SU-DHL-6 (cell line): ENCODE measurements around the gene KRTAP10-4.
"Not testable (repeated sequence)": the region's sequence is repeated elsewhere in the genome, so short reads cannot be mapped to it uniquely, and the experiment has no call there.

Source experiments
- EZH2phosphoT487 ChIP-seq: fragments of 200-600 bp; sonication (generic), shearing (Covaris generic); conservative IDR thresholded peaks from 2 replicates; pipeline ENCODE4 v1.6.1; 2018; ENCODE audit warnings: mild to moderate bottlenecking, antibody characterized with exemption, low read length, moderate library complexity, mixed read lengths
- TF ChIP-seq, protein P1 (sequence below): fragments of 200-600 bp; sonication (generic); IDR thresholded peaks from one replicate; pipeline ENCODE4 v1.5.1; 2017; ENCODE audit warnings: antibody characterized with exemption, mild to moderate bottlenecking, low read length, moderate library complexity; ENCODE audit not compliant: insufficient read depth, poor library complexity, severe bottlenecking

GRCh38 chr21:44591801-44592130, 18.2 kb downstream of the KRTAP10-4 start:
- TF ChIP-seq, protein P1, sequence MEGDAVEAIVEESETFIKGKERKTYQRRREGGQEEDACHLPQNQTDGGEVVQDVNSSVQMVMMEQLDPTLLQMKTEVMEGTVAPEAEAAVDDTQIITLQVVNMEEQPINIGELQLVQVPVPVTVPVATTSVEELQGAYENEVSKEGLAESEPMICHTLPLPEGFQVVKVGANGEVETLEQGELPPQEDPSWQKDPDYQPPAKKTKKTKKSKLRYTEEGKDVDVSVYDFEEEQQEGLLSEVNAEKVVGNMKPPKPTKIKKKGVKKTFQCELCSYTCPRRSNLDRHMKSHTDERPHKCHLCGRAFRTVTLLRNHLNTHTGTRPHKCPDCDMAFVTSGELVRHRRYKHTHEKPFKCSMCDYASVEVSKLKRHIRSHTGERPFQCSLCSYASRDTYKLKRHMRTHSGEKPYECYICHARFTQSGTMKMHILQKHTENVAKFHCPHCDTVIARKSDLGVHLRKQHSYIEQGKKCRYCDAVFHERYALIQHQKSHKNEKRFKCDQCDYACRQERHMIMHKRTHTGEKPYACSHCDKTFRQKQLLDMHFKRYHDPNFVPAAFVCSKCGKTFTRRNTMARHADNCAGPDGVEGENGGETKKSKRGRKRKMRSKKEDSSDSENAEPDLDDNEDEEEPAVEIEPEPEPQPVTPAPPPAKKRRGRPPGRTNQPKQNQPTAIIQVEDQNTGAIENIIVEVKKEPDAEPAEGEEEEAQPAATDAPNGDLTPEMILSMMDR, result not testable (repeated sequence)
- not testable (repeated sequence) for TF ChIP-seq EZH2phosphoT487
